Measurements from ENCODE around the gene RINL. TPM values are rescaled to one million over a fixed set of nuclear protein-coding genes. Genes with fewer than 3 reads are reported as not detected.

RINL gene
- total RNA-seq, 1 experiment from 2014 or later: 14.5 TPM

DNA sequence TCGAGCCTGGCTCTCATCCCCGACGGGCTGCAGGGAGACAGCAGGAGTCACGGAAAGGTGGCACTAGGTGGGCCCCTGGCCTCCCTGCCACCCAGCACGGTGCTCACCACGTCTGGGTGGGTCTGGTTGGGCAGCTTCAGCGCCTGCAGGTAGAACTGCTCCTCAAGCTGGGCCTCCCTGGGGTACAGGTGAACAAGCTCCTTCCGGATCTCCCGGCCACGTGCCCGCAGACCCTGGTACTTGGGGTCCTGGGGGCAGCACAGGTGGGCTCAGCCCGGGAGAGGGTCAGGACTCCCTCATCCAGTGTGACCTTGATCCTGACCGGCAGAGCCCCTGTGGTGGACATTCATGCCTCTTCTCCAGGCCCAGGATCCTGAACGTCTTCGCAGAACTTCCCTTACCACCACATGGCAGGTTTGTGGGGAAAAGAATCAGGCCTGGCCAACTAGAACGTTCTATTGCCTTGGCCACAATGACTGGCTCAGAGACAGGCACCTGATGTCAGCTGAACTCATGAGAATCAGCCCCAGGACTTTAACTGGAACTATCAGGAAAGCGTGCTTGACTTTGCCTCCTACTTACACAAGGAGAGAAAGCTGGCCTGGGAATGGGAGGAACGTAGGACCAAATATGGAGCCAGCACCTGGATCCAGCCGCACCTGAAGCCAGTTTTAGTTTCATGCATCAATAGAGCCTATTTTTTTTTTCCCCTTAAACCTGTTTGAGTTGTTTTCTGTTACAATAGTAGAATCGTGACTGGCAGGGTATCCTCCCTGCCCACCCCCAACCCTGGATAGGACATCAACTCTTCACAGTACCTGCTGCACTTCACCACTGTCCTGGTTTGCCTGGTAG lies 43.6 kb upstream of the RINL start (continued):
- TF ChIP-seq ELF4 (CRISPR knock-in tag; IDR thresholded peaks at IDR 0.05; ENCODE audit: low read depth) (no peak), TP53 (CRISPR knock-in tag; IDR thresholded peaks at IDR 0.05) (no peak), ZNF232 (CRISPR knock-in tag; IDR thresholded peaks at IDR 0.05) (no peak), SMAD4 (CRISPR knock-in tag; IDR thresholded peaks at IDR 0.05) (no peak), NR3C1 (CRISPR knock-in tag; conservative IDR thresholded peaks at IDR 0.05; ENCODE audit: low read depth) (no peak), SOX15 (CRISPR knock-in tag; IDR thresholded peaks at IDR 0.05) (no peak), ZNF396 (CRISPR knock-in tag; IDR thresholded peaks at IDR 0.05; ENCODE audit: borderline replicate concordance) (no peak)
- TF ChIP-seq, protein P1, sequence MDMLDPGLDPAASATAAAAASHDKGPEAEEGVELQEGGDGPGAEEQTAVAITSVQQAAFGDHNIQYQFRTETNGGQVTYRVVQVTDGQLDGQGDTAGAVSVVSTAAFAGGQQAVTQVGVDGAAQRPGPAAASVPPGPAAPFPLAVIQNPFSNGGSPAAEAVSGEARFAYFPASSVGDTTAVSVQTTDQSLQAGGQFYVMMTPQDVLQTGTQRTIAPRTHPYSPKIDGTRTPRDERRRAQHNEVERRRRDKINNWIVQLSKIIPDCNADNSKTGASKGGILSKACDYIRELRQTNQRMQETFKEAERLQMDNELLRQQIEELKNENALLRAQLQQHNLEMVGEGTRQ (CRISPR knock-in tag; IDR thresholded peaks at IDR 0.05): no peak

- no peaks in the 10 kb centered on the region for H3K4me1 Mint-ChIP-seq
- ATAC-seq (no peak), DNase-seq (ENCODE audit: low spot score) (no peak)
- peaks cover 34% of the 10 kb centered on the region for H3K36me3 Mint-ChIP-seq
- 0 out of 2 replicates have a peak, but pooled peaks cover 4% of the 10 kb centered on the region for H3K9me3 Mint-ChIP-seq
- ChIA-PET POLR2A (interaction anchor here (1.0 kb wide), 1 partner anchor 10 kb away, joined by 3 read pairs; the partner anchor contains the start of genes MRPS12 and SARS2), CTCF (interaction anchor here (1.8 kb wide), 1 partner anchor 9 kb away, joined by 10 read pairs; the partner anchor contains the start of genes MRPS12 and SARS2)
- H3K4me3 Mint-ChIP-seq: no peak overlapping the region
- TF ChIP-seq MYBL2 (CRISPR knock-in tag; IDR thresholded peaks at IDR 0.05) (no peak), ZNF263 (CRISPR knock-in tag; IDR thresholded peaks at IDR 0.05; ENCODE audit: low read depth) (no peak), CREM (CRISPR knock-in tag; IDR thresholded peaks at IDR 0.05) (no peak)
- H3K27ac Mint-ChIP-seq: no peak overlapping the region
- H3K27me3 Mint-ChIP-seq (ENCODE audit: low read depth): no peaks in the 10 kb centered on the region
These were observed 42.7 kb upstream of the RINL start for GRCh38 chr19:38920602-38921419.

- CTCF ChIA-PET: interaction anchor here (3.6 kb wide), 1 partner anchor 10 kb away, joined by 24 read pairs; the partner anchor contains the start of genes MRPS12 and SARS2
- POLR2A ChIA-PET: no interaction called here
- ATAC-seq (no peak), DNase-seq (ENCODE audit: low spot score) (no peak)
- Mint-ChIP-seq H3K4me3 (no peak overlapping the region), H3K27ac (no peak overlapping the region), H3K4me1 (no peaks in the 10 kb centered on the region), H3K9me3 (0 out of 2 replicates have a peak, but pooled peaks cover 4% of the 10 kb centered on the region), H3K36me3 (peaks cover 28% of the 10 kb centered on the region), H3K27me3 (ENCODE audit: low read depth) (no peaks in the 10 kb centered on the region)
- TF ChIP-seq OVOL2 (CRISPR knock-in tag; IDR thresholded peaks at IDR 0.05; ENCODE audit: borderline replicate concordance) (no peak), NFYB (CRISPR knock-in tag; conservative IDR thresholded peaks at IDR 0.05; ENCODE audit: low read depth) (no peak), PREB (CRISPR knock-in tag; IDR thresholded peaks at IDR 0.05; ENCODE audit: borderline replicate concordance) (no peak), ATF3 (CRISPR knock-in tag; conservative IDR thresholded peaks at IDR 0.05) (no peak), ZNF416 (CRISPR knock-in tag; IDR thresholded peaks at IDR 0.05) (no peak), RORB (CRISPR knock-in tag; IDR thresholded peaks at IDR 0.05) (no peak), TEAD1 (CRISPR knock-in tag; IDR thresholded peaks at IDR 0.05) (no peak), MYBL2 (CRISPR knock-in tag; IDR thresholded peaks at IDR 0.05) (no peak), ZNF317 (CRISPR knock-in tag; IDR thresholded peaks at IDR 0.05; ENCODE audit: borderline replicate concordance, low read depth) (no peak)
- TF ChIP-seq, protein P2, sequence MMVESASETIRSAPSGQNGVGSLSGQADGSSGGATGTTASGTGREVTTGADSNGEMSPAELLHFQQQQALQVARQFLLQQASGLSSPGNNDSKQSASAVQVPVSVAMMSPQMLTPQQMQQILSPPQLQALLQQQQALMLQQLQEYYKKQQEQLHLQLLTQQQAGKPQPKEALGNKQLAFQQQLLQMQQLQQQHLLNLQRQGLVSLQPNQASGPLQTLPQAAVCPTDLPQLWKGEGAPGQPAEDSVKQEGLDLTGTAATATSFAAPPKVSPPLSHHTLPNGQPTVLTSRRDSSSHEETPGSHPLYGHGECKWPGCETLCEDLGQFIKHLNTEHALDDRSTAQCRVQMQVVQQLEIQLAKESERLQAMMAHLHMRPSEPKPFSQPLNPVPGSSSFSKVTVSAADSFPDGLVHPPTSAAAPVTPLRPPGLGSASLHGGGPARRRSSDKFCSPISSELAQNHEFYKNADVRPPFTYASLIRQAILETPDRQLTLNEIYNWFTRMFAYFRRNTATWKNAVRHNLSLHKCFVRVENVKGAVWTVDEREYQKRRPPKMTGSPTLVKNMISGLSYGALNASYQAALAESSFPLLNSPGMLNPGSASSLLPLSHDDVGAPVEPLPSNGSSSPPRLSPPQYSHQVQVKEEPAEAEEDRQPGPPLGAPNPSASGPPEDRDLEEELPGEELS (CRISPR knock-in tag; IDR thresholded peaks at IDR 0.05): no peak
- TF ChIP-seq, protein P3, sequence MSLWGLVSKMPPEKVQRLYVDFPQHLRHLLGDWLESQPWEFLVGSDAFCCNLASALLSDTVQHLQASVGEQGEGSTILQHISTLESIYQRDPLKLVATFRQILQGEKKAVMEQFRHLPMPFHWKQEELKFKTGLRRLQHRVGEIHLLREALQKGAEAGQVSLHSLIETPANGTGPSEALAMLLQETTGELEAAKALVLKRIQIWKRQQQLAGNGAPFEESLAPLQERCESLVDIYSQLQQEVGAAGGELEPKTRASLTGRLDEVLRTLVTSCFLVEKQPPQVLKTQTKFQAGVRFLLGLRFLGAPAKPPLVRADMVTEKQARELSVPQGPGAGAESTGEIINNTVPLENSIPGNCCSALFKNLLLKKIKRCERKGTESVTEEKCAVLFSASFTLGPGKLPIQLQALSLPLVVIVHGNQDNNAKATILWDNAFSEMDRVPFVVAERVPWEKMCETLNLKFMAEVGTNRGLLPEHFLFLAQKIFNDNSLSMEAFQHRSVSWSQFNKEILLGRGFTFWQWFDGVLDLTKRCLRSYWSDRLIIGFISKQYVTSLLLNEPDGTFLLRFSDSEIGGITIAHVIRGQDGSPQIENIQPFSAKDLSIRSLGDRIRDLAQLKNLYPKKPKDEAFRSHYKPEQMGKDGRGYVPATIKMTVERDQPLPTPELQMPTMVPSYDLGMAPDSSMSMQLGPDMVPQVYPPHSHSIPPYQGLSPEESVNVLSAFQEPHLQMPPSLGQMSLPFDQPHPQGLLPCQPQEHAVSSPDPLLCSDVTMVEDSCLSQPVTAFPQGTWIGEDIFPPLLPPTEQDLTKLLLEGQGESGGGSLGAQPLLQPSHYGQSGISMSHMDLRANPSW (CRISPR knock-in tag; conservative IDR thresholded peaks at IDR 0.05; ENCODE audit: low read depth): no peak
- TF ChIP-seq, protein P4, sequence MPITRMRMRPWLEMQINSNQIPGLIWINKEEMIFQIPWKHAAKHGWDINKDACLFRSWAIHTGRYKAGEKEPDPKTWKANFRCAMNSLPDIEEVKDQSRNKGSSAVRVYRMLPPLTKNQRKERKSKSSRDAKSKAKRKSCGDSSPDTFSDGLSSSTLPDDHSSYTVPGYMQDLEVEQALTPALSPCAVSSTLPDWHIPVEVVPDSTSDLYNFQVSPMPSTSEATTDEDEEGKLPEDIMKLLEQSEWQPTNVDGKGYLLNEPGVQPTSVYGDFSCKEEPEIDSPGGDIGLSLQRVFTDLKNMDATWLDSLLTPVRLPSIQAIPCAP (CRISPR knock-in tag; IDR thresholded peaks at IDR 0.05): no peak
These were observed 41.9 kb upstream of the RINL start for GRCh38 chr19:38919837-38920601.

Measured in WTC11 (cell line).